Hepatocyte (in vitro differentiated cells): ENCODE results near the gene NKX2-1.

Experiments used
- EZH2 ChIP-seq: fragments of 200-600 bp; sonication (generic); IDR thresholded peaks from 2 replicates; pipeline ENCODE4 v1.6.1; 2016; ENCODE audit warnings: antibody characterized with exemption, mild to moderate bottlenecking, borderline replicate concordance
- EZH2phosphoT487 ChIP-seq: fragments of 200-600 bp; sonication (generic); IDR thresholded peaks from one replicate; pipeline ENCODE4 v1.6.1; 2018; ENCODE audit warnings: antibody characterized with exemption, mild to moderate bottlenecking, low read depth, moderate library complexity; ENCODE audit not compliant: unreplicated experiment, severe bottlenecking
- TF ChIP-seq, protein P1 (sequence below): fragments of 200-600 bp; sonication (generic); IDR thresholded peaks from 2 replicates; pipeline ENCODE4 v1.5.1; 2016; ENCODE audit warnings: antibody characterized with exemption, mild to moderate bottlenecking; ENCODE audit not compliant: poor library complexity

DNA sequence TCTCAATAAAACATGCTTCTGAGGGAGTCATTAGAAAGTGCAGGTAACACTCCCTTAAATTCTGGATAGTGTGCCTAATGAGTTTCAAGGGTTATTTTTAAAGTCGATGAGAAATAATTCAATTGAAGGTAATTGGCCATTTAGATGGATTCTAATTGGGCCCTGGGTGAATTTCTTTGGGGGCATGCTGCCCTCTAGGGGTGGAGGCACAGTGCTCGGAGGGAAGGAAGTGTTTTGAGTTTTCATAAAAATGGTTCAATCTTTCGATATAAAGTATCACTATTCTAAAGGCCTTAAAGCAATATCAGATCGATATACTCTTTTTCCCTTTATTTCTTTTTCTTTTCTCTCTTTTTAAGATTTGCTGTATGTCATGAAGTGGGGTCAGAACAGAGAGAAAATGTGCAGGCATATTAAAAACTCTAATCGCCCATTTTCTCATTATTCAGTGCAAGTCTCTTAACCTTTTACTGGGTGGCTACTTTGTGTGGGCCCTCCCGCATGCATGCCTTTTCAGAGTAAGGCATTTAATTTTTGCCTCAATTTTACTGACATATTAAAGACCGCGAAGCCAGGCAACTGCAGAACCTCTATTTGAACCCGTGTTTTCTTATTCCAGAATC is 36.9 kb upstream of the NKX2-1 start:
- TF ChIP-seq, protein P1, sequence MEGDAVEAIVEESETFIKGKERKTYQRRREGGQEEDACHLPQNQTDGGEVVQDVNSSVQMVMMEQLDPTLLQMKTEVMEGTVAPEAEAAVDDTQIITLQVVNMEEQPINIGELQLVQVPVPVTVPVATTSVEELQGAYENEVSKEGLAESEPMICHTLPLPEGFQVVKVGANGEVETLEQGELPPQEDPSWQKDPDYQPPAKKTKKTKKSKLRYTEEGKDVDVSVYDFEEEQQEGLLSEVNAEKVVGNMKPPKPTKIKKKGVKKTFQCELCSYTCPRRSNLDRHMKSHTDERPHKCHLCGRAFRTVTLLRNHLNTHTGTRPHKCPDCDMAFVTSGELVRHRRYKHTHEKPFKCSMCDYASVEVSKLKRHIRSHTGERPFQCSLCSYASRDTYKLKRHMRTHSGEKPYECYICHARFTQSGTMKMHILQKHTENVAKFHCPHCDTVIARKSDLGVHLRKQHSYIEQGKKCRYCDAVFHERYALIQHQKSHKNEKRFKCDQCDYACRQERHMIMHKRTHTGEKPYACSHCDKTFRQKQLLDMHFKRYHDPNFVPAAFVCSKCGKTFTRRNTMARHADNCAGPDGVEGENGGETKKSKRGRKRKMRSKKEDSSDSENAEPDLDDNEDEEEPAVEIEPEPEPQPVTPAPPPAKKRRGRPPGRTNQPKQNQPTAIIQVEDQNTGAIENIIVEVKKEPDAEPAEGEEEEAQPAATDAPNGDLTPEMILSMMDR: peak; percentile 76
- no peak for TF ChIP-seq EZH2phosphoT487
- no peak for TF ChIP-seq EZH2
